ENCODE measurements around the gene KRTAP4-4.
"Not testable (repeated sequence)": the region's sequence is repeated elsewhere in the genome, so short reads cannot be mapped to it uniquely, and the experiment has no call there.

The KRTAP4-4 gene

DNA sequence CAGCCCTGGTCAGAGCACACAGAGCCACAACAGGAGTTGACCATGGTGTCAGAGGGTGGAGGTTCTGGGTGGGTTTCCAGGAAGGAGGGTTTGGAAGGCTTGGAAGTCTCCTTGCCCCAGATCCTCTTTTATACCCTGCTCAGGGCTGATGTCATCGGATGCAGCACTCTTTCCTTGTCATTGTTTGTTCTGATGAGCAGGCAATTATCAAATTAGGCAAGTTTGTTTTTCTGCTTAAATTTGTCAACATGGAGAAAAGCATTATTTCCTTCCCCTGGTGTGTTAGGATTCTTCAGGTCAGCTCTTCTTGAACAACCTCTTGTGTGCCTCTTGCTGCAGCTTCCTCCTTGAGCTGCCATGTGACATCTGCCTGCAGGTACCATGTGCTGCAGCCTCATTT is at the start of gene KRTAP4-4:
Gene KRTAP4-4, minus strand, starts transcription at position 101 of the 400 bp plus-strand sequence. Its CDS starts 57 bp downstream, at position 44.
- no peak within 1 kb of the TSS for H3K4me3 ChIP-seq (replicated peaks; ENCODE audit: low read depth, low read length)
- no peak for DNase-seq (ENCODE audit: low read depth)
- TF ChIP-seq CTCF (IDR thresholded peaks at IDR 0.05; ENCODE audit: low read length, missing control alignments), result no peak

DNA sequence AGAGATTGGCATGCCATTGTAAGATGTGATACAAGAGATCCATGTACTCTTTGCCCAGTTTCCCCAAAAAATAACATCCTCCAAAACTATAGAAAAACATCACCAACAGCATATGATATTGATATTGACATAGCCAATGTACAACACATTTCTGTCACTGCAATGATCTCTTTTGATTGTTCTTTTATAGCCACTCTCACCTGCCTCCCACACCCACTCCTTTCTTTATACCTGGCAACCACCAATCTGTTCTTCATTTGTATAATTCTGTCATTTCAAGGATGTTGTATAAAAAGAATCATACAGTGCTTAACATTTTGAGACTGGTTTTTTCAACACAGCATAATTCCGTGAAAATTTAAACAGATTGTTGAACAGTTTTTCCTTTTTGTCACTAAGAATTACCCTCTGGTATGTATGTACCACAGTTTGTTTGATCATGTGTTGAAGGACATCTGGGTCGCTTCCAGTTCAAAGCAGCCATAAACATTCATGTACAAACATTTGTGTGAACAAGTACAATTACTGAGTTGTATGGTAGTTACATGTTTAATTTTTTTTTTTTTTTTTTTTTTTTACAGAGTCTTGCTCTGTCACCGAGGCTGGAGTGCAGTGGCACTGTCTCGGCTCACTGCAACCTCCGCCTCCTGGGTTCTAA is 39.0 kb upstream of the KRTAP4-4 start:
- TF ChIP-seq CTCF (IDR thresholded peaks at IDR 0.05; ENCODE audit: low read length, missing control alignments), result no peak
- no peak overlapping the region for H3K4me3 ChIP-seq (replicated peaks; ENCODE audit: low read depth, low read length)
- DNase-seq (ENCODE audit: low read depth), result no peak

GRCh38 chr17:41196068-41196467 is 35.5 kb upstream of the KRTAP4-4 start:
- H3K4me3 ChIP-seq (replicated peaks; ENCODE audit: low read depth, low read length), result no peak overlapping the region
- DNase-seq (ENCODE audit: low read depth), result no peak
- no peak for TF ChIP-seq CTCF (IDR thresholded peaks at IDR 0.05; ENCODE audit: low read length, missing control alignments)

GRCh38 chr17:41190328-41190727 is 29.8 kb upstream of the KRTAP4-4 start:
- TF ChIP-seq CTCF (IDR thresholded peaks at IDR 0.05; ENCODE audit: low read length, missing control alignments), result no peak
- DNase-seq (ENCODE audit: low read depth), result no peak
- H3K4me3 ChIP-seq (replicated peaks; ENCODE audit: low read depth, low read length), result no peak overlapping the region

- not testable (repeated sequence) for DNase-seq (ENCODE audit: low read depth); H3K4me3 ChIP-seq (replicated peaks; ENCODE audit: low read depth, low read length)
These were observed 29.3 kb upstream of the KRTAP4-4 start, which contains the start of gene KRTAP9-1 for GRCh38 chr17:41189837-41190318. Gene KRTAP9-1, plus strand, starts transcription at chr17:41189887. Its CDS starts 0 bp downstream, at chr17:41189887.

GRCh38 chr17:41186872-41187271 is 26.3 kb upstream of the KRTAP4-4 start:
- TF ChIP-seq CTCF (IDR thresholded peaks at IDR 0.05; ENCODE audit: low read length, missing control alignments), result no peak
- no peak for DNase-seq (ENCODE audit: low read depth)
- no peak overlapping the region for H3K4me3 ChIP-seq (replicated peaks; ENCODE audit: low read depth, low read length)

- no peak for TF ChIP-seq CTCF (IDR thresholded peaks at IDR 0.05; ENCODE audit: low read length, missing control alignments)
- DNase-seq (ENCODE audit: low read depth), result no peak
- no peak overlapping the region for H3K4me3 ChIP-seq (replicated peaks; ENCODE audit: low read depth, low read length)
These were observed 24.5 kb upstream of the KRTAP4-4 start for GRCh38 chr17:41185001-41185400.
